DOHH2 (cell line): Measurements from ENCODE around the gene SUMO1.

Experiments
- EZH2phosphoT487 ChIP-seq: fragments of 200-600 bp; sonication (generic); IDR thresholded peaks from 2 replicates; pipeline ENCODE4 v1.6.1; 2017; ENCODE audit warnings: borderline replicate concordance, mild to moderate bottlenecking, antibody characterized with exemption, low read length, moderate library complexity, mixed read lengths
- TF ChIP-seq, protein P1 (sequence below): fragments of 200-600 bp; sonication (generic); IDR thresholded peaks from one replicate; pipeline ENCODE4 v1.5.1; 2014; ENCODE audit warnings: antibody characterized with exemption, mild to moderate bottlenecking, low read depth, low read length; ENCODE audit not compliant: poor library complexity, severe bottlenecking

DNA sequence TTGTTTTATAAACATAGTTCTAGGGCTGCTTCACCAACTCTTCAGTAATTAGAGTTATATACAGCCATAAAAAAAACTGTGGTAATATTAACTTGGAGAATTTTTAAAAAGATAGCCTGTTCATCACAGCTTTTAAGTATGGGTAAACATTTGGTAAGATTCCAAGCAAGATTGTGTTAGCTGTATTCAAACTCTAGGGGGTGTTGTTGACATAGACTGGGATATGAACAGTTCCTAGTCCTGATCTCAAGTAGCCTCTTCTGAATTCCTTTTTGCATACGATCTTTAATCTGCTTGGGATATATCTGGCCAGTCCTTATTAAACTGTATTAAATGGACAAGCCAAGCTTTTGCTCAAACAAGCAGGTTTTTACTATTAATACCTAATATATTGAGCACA, 40.5 kb upstream of the SUMO1 start:
- TF ChIP-seq, protein P1, sequence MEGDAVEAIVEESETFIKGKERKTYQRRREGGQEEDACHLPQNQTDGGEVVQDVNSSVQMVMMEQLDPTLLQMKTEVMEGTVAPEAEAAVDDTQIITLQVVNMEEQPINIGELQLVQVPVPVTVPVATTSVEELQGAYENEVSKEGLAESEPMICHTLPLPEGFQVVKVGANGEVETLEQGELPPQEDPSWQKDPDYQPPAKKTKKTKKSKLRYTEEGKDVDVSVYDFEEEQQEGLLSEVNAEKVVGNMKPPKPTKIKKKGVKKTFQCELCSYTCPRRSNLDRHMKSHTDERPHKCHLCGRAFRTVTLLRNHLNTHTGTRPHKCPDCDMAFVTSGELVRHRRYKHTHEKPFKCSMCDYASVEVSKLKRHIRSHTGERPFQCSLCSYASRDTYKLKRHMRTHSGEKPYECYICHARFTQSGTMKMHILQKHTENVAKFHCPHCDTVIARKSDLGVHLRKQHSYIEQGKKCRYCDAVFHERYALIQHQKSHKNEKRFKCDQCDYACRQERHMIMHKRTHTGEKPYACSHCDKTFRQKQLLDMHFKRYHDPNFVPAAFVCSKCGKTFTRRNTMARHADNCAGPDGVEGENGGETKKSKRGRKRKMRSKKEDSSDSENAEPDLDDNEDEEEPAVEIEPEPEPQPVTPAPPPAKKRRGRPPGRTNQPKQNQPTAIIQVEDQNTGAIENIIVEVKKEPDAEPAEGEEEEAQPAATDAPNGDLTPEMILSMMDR, result peak; percentile 46
- no peak for TF ChIP-seq EZH2phosphoT487
